A673 (cell line): Measurements from ENCODE around the gene GRIA1.

Experiments
- CTCF ChIP-seq: fragments of 300-800, 200-600 bp; sonication (generic); conservative IDR thresholded peaks from 2 replicates; pipeline ENCODE4 v1.5.1; 2017; ENCODE audit warnings: low read depth, mild to moderate bottlenecking, antibody characterized with exemption, low read length, moderate library complexity, mixed read lengths
- EZH2 ChIP-seq: fragments of 200-600 bp; sonication (generic); IDR thresholded peaks from 2 replicates; pipeline ENCODE4 v1.6.1; 2017; ENCODE audit warnings: borderline replicate concordance, low read depth, mild to moderate bottlenecking, mixed read lengths, antibody characterized with exemption, low read length; ENCODE audit not compliant: poor library complexity, severe bottlenecking

GRCh38 chr5:153712946-153713345, 222.5 kb downstream of the GRIA1 start:
- no peak for TF ChIP-seq CTCF
- TF ChIP-seq EZH2 = no peak
